ACHN (cell line): ENCODE data around the gene MYO3A.
"Not testable (repeated sequence)": the region's sequence is repeated elsewhere in the genome, so short reads cannot be mapped to it uniquely, and the experiment has no call there.

Source experiments
- DNase-seq: peaks from one replicate; pipeline ENCODE4 v3.0.0-alpha.2; 2015
- in situ Hi-C: cut with HindIII; loops from 2 replicates; pipeline ENCODE4 v1.10.0; 2017; ENCODE audit warnings: low sequenced_read_pairs, low pct_ligation_motif_present, low pct_unique_long_range_greater_than_20kb

Gene MYO3A

GRCh38 chr10:25965584-25965983 is 31.6 kb downstream of the MYO3A start:
- in situ Hi-C loops, result no loop called here
- DNase-seq, result no peak

DNA sequence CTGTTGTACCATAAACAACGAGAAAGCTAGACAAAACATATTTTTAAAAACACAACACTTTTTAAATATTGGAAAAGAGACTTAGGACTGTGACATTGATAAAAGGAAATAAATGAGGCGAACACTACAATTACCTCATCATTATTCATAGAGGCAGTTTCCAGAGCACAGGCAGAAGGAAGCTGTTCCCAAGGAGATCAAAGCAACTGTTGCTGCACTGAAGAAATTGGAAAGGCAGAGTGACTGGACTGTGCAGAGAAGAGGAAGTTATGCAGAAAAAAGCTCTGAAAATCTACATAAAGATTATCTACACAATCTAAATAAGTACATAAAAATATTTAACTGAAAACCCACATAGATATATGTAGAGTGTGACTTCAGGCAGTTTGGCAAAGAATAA is 32.8 kb downstream of the MYO3A start:
- in situ Hi-C loops, result no loop called here
- DNase-seq, result no peak

DNA sequence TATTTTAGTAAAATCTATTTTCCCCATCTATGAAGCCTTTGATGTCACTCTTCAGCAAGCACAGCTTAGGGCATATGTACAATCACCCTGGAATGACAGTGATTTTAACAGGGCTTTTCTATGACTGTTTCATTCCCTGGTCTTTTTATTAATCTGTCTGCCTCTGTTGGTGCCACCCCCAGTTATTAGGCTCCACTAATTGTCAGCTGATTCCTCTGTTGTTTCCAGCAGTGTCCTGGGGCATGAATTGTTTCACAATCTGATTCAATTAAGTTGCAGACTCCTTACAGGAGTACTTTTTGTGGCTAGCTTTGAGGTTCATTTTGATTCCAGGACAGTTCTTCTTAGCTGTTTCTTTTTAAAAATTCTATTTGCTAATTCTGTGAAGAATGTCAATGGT is 38.6 kb downstream of the MYO3A start:
- no peak for DNase-seq
- in situ Hi-C loops, result no loop called here

DNA sequence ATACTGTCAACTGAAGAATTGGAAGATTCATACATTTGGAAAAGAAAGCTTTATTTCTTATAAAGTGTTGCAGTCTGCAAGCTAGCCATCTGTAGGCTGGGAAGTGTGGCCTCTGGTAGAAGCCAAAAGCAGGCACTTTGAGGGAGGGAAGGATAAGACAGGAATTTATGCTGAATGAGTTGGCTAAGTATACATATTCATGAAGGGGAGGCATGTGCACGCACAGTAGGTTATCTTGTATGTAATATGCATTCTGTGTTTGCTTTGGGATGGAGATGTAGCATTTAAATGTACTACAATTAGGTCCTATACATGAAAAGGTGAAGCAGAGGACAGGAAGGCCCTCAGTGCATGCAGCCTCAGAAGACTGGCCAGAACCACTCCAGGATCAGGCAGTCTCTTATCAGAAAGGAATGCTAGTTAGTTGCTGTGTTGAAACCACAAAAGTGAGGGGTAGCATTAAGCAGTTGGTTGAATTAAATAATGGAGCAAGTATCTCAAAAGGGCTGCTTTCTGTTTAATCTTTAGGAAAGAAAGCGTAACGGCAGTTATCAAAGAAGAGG is 40.9 kb downstream of the MYO3A start:
- DNase-seq, result no peak
- in situ Hi-C loops, result no loop called here

GRCh38 chr10:25978771-25979170 is 44.7 kb downstream of the MYO3A start:
- no peak for DNase-seq
- in situ Hi-C loops, result no loop called here

DNA sequence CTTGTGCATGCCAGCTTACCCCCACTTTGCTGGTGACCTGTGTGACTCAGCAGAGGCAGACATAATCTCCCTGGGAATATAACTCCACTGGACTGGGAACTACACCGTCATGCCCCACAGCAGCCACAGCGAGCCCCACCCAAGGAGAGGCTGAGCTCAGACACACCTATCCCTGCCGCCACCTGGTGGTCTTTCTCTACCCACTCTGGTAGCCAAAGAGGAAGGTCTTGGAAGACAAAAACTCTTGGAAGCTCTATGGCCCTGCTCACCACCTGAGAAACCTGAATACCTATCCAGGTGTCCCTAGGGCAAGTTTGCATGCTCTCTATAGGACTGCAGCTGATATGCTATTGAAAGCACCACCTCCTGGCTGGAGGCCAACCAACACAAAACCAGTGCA is 48.1 kb downstream of the MYO3A start:
- DNase-seq, result no peak
- in situ Hi-C loops, result no loop called here

- in situ Hi-C loops, result no loop called here
These were observed 54.6 kb downstream of the MYO3A start for GRCh38 chr10:25988583-25988982.

DNA sequence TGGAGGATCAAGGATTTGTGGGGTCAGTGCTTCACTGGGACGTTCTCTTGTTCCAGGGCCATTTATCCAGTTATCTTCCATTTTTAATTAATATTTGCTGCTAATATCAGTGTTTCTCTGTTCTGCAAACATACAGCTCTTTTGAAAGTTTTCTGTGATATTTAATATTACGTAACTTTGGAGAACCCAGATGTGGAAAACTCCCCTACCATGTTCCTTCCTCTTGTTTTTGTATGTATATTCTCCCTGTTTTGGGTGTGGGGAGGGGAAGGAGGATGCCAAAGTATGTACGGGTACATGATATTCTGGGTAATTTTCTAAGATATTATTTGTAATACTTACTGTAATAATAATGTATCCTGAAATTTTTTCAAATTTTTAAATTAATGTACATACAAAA is 55.9 kb downstream of the MYO3A start:
- DNase-seq, result no peak
- in situ Hi-C loops, result no loop called here

More at GRCh38 chr10:25988583-25988982, 54.6 kb downstream of the MYO3A start:
- DNase-seq, result no peak

- no peak for DNase-seq
- in situ Hi-C loops, result no loop called here
These were observed 65.4 kb downstream of the MYO3A start for GRCh38 chr10:25999295-25999981.

- in situ Hi-C loops, result no loop called here
- DNase-seq, result no peak
These were observed 66.9 kb downstream of the MYO3A start for GRCh38 chr10:26000971-26001370.

DNA sequence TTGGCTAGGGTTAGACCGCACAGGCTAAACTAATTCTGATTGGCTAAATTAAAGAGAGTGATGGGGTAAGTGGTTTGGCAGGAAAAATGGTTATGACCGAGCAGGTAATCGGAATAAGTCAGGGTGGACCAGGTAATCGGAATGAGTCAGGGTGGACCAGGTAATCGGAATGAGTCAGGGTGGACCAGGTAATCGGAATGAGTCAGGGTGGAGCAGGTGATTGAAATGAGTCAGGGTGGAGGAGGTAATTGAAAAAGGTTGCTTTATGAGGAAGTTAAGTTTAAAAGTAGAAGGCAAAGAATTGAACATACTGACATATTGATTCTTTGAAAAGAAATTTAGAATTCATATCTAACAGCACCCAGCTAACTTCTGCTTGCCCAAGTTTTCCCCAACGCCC is 68.4 kb downstream of the MYO3A start:
- in situ Hi-C loops, DNase-seq: not testable (repeated sequence)

DNA sequence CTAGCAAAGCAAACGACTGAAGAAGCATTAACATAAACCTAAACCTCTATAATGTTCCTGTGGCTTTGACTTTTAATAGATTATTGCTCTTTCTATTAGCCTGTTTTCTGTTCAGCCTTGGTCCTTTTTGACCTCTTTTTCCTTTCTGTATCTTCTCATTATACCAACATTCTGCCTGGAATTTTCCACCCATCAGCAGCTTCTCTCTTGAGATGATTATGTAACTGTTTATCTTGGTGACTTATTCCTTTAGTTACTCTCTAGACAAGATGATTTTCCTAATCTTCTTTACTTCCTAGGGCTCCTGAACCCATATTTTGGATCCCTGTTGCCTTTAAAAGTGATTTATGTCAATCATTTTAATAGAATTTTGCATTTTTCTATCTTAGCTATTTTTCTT is 81.1 kb downstream of the MYO3A start:
- no peak for DNase-seq

DNA sequence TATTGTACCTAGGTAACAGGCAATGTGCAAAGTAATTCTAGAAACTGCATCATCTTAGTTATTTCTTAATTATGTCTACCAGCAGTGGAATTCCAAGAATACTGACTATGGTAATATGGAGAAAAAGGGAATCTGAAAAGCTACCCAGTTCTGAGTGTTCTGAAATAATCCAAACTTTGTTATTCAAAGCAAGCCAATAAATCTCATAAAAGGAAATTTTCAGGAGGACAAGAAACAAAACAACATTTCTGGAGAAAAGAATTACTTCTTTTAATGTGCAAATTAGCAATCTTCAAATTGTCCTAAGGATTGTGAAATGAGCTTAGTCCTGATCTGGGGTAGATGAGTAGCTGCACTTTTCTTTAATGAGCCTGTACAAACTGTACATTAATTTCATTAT is 88.8 kb downstream of the MYO3A start:
- in situ Hi-C loops, result no loop called here
- DNase-seq, result no peak

More for the DNA sequence above, 81.1 kb downstream of the MYO3A start:
- in situ Hi-C loops, result no loop called here

GRCh38 chr10:26024303-26024702 is 90.3 kb downstream of the MYO3A start:
- in situ Hi-C loops, result no loop called here
- no peak for DNase-seq

DNA sequence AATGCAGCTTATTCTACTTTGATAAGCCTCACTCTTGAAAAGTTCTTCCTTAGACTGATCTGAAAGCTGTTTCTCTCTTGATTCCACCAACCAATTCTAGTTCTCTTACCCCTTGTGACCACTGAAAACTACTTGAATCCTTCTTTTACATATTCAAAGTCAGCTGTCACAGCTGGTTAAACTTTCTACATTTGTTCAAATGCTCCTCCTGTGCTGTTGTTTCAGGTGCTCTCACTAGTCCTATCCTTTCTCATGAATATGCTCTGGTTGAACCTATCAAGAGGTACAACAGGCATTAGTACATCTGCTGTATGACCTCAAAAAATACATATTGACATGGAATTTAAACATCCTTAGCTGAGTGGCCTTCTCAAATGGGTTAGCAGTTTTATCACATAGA is 91.5 kb downstream of the MYO3A start:
- no peak for DNase-seq
- in situ Hi-C loops, result no loop called here

DNA sequence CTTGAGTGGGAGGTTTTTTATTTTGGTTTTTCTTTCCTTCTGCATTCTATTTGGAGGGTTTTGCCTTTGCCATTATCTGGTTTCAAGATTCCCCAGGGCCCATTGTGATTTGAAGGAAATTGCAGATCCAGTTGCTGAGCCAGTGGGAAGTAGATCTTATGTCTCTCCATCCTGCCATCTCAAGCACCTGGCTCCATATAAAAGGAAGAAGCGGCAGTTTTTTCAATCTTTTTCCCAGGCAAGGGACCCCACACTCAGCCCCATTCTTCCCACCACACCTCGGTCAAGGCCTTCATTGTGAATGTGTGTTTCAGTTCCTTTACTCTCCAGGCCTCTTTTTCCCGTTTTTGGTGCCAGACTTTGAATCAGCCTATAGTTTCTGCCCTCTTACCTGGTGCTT is 95.8 kb downstream of the MYO3A start:
- no peak for DNase-seq
- in situ Hi-C loops, result no loop called here

DNA sequence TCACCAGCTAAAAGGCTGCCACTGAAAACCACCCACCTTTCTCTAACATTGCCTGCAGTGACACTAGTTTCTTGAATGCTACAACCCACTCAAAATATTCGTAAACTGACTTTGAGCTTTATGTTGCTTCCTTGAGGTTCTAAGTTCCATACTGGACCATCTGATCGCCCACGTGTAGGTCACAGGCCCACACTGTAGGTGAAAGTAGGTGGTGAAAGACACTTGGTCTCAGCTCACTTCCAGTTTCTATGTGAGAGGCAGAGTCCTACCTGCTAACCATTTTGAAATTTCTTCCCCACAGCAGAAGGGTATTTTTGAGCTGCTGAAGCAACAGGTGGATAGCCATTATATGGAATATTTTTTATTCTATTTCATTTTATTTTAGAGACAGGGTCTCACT is 97.3 kb downstream of the MYO3A start:
- DNase-seq, result no peak
- in situ Hi-C loops, result no loop called here

- in situ Hi-C loops, result no loop called here
- no peak for DNase-seq
These were observed 109.4 kb downstream of the MYO3A start for GRCh38 chr10:26043469-26043868.

- in situ Hi-C loops, result no loop called here
- no peak for DNase-seq
These were observed 110.2 kb downstream of the MYO3A start for GRCh38 chr10:26044141-26044749.

- in situ Hi-C loops, result no loop called here
These were observed 112.2 kb downstream of the MYO3A start for GRCh38 chr10:26046073-26046700.

More at GRCh38 chr10:26046073-26046700, 112.2 kb downstream of the MYO3A start:
- DNase-seq, result no peak
